ENCODE results near the gene BLID.
A peak's percentile ranks its signal among the peaks of the same experiment; 100 is the strongest.

The BLID gene

DNA sequence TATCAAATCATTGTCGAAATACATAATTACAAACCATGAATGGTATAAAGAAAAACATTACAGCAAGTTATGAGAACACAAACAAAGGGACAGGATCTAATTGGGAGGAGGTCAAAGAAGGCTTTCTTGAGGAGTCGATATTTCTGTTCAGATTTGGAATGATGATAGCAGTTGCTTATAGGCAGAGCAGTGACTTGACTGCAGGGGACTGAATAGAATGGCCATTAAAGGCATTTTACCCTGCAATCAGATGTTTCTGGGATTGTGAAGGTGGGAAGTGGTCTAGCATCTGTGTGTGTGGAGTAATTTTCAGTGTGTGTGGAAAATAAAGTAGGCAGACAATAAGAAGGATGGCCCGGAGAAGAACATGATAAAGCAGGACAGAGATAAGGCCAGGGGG is 41.0 kb downstream of the BLID start:
- DNase-seq: no peak

DNA sequence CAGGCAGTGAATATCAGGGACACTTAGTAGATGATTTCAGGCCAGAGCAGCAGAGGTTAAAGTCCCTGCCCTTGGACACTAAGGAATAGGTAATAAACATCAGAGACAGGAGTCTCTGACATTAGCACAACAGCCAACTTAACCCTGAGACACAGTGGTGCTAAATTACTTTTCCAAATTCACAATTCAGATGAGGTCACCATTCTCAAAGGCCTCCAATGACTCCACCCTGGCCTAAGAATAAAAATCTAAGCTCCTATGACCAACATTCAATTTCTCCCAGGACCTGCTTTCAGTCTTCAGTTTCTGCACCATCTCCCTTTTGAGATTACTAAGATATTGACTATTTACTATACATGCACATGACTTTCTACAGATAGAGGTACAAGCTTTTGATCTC is 42.0 kb downstream of the BLID start:
- no peak for DNase-seq

DNA sequence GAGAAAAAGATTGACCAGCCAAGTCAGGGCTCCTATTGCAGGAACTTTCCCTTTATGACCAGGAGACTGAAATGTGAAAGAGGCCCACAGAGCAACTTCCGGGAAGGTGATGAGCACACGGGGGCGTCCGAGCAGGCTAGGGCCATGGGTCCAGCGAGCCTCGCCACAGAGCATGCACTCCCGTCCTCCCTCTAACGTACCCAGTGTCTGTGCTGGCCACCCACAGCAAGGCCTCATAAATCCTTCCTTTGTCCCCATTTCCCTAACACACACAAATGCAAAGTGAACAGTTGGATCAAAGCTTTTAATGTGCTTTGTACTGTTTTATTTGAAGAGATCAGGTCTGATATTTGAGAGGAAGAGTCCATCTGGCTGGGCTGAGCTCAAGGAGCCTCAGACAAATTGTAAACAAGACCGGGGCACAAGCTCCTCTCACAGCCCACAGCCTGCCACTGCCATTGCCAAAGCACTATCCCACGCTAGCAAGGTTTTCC is 44.3 kb downstream of the BLID start:
- no peak for DNase-seq

DNA sequence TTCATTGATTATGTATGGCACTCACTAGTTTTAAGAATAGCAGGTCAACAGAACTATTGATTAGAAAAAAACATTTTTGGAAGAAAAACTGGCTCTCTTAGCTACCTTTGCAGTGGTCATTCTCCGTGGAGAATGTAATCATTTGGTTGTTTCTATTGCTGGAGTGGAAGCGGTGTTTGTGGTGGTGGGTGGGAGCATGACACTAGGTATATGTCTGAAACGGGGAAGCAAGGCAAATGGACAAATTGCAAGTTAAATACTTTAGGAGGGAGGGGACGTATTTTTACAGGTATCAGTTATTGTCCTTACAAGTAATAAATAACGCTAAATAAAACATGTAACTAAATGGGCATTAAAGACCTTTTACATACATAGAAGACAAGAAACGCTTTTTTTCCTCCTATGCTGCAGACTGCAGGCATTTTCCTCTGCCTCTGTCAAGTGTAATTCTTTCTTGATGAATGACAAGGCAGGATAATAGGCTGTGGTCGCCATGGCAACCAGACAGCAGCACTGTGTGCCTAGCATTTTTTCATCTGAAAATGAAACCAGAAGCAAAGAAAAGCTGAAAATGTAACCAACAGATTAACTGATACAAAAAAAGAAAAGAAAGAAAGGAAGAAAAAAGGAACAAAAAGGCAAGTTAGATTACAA is 46.2 kb downstream of the BLID start:
- DNase-seq: peak; percentile 52

DNA sequence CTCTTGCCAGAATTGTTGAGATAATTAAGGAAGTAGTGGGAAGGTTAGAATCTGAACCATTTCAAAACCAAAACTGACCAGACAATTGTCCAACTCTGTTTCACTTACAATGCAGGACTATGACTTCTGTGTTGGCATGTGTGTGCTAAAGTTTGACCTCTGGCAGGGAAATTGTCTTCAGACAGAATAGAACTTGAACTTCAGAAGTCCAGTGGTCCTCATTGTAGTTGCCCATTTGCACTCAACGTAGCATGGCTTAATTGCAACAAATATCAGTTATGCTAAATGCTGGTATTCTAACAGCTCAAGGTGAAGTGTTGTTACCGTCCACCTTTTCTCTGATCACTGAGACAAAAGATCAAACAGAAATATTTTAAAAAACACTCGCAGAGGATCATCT is 47.2 kb downstream of the BLID start:
- no peak for DNase-seq

DNA sequence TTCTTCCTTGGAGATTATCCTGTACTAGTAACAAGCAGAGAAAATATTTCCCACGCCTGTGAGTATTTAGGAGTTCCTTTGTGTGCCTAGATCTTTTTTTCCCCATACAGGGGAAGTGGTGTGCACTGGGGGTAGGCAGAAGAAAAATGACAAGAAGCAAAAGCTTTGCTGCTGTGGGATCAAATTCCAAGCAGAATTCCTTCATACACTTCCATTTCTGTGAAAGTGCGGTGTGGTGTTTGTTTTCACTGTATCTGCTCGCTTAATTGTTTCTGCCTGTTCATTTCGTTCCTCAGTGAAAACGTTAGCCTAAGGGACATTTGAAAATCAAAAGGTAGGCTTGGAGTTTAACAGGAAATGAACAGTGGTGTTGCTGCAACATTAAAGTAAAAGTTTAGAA is 47.9 kb downstream of the BLID start:
- no peak for DNase-seq
